HepG2 (cell line): ENCODE data around the gene IGHMBP2. TPM values are rescaled to one million over a fixed set of nuclear protein-coding genes. Genes with fewer than 3 reads are reported as not detected.

Source experiments
- ATAC-seq: fragments of 200-7000 bp; cut with Tn5 transposase; 3 replicates; pipeline ENCODE4 v1.9.1; 2020; ENCODE audit warnings: mild to moderate bottlenecking, moderate library complexity
- BruUV-seq: library from RNA; stranded (reverse); fragments of 400-500 nt; replicated peaks from 2 replicates; lab custom pipeline; 2021; lab: Mats Ljungman, UMichigan
- CTCF ChIA-PET: fragments of 300-600 bp; formaldehyde crosslinking; extraction: SDS; loops from one replicate; lab custom pipeline; 2021; ENCODE audit warnings: low total read pairs, inconsistent platforms, low intra/inter-chr PET ratio; lab: Yijun Ruan, JAX
- POLR2A ChIA-PET: fragments of 350-600 bp; sonication (Branson Sonifier 250); formaldehyde crosslinking; loops from one replicate; lab custom pipeline; 2020; ENCODE audit warnings: antibody characterized with exemption, inconsistent platforms; lab: Yijun Ruan, JAX
- DNase-seq: peaks from one replicate; pipeline ENCODE4 v3.0.0-alpha.2; 2015; ENCODE audit warnings: low spot score
- FAIRE-seq: peaks from 3 replicates; lab custom pipeline; 2011; peaks lifted over from hg19 to GRCh38; lab: Jason Lieb, UNC
- H2AFZ ChIP-seq: one replicate; pipeline ENCODE4 v1.6.1; 2011; ENCODE audit warnings: low read length, inconsistent platforms
- H3K27ac ChIP-seq: fragments of 300-600 bp; 3 replicates; pipeline ENCODE4 v1.8.0; 2011; ENCODE audit warnings: mixed run types, mild to moderate bottlenecking, mixed read lengths, low read length, inconsistent platforms; ENCODE audit not compliant: insufficient read depth; ENCODE audit errors: extremely low read length
- H3K27me3 ChIP-seq, 2 experiments: fragments of 200-600 bp in 1 of 2; 2 replicates in 1 of 2; 3 replicates in 1 of 2; pipeline versions ENCODE4 v1.6.0 to v1.8.0; 2011; ENCODE audit warnings: low read length in 2 of 2, mild to moderate bottlenecking in 2 of 2, moderate library complexity in 2 of 2, inconsistent platforms in 1 of 2; ENCODE audit not compliant: insufficient read depth in 2 of 2, control insufficient read depth in 1 of 2
- H3K36me3 ChIP-seq, 2 experiments: fragments of 200-600 bp in 1 of 2; replicated peaks in 1 of 2; 2 replicates in 1 of 2; 3 replicates in 1 of 2; pipeline versions ENCODE4 v1.5.1 to v1.8.0; 2011; ENCODE audit warnings: low read length in 2 of 2, inconsistent platforms in 1 of 2; ENCODE audit not compliant: insufficient read depth in 2 of 2, control insufficient read depth in 1 of 2
- H3K4me1 ChIP-seq: 2 replicates; pipeline ENCODE4 v1.5.1; 2012; ENCODE audit warnings: low read length, inconsistent platforms; ENCODE audit not compliant: insufficient read depth
- H3K4me2 ChIP-seq: 2 replicates; pipeline ENCODE4 v1.6.0; 2011; ENCODE audit warnings: low read depth, low read length, inconsistent platforms
- H3K4me3 ChIP-seq, 3 experiments: fragments of 200-600 bp in 1 of 3; sonication (generic), shearing (Covaris generic) in 1 of 3; replicated peaks in 1 of 3; 2 replicates each; pipeline ENCODE4 v1.5.1; 2011 to 2016; ENCODE audit warnings: low read length in 3 of 3, inconsistent platforms in 2 of 3, low read depth in 2 of 3, mild to moderate bottlenecking in 2 of 3, control low read depth in 1 of 3, mixed read lengths in 1 of 3; ENCODE audit not compliant: insufficient read depth in 1 of 3
- H3K79me2 ChIP-seq: one replicate; pipeline ENCODE4 v1.6.1; 2011; ENCODE audit warnings: low read length, inconsistent platforms; ENCODE audit not compliant: insufficient read depth
- H3K9ac ChIP-seq: 2 replicates; pipeline ENCODE4 v1.6.0; 2011; ENCODE audit warnings: mild to moderate bottlenecking, low read depth, low read length, inconsistent platforms; ENCODE audit not compliant: insufficient read depth
- H3K9me3 ChIP-seq: 2 replicates; pipeline ENCODE4 v1.5.1; 2012; ENCODE audit warnings: mild to moderate bottlenecking, low read length
- H4K20me1 ChIP-seq: 2 replicates; pipeline ENCODE4 v1.6.0; 2011; ENCODE audit warnings: inconsistent platforms, mild to moderate bottlenecking, low read length, moderate library complexity; ENCODE audit not compliant: insufficient read depth
- AKAP8 ChIP-seq: sonication (generic); formaldehyde crosslinking; IDR thresholded peaks from 2 replicates; pipeline ENCODE4 v1.5.1; 2020; ENCODE audit warnings: mild to moderate bottlenecking, missing genetic modification reagents
- LCORL ChIP-seq, 2 experiments: fragments of 450-650 bp in 1 of 2; sonication (generic) in 1 of 2; formaldehyde crosslinking in 1 of 2; IDR thresholded peaks; 2 replicates each; pipeline versions ENCODE4 v1.5.0 to v1.6.1; 2017 to 2020; ENCODE audit warnings: antibody characterized with exemption in 1 of 2, missing genetic modification reagents in 1 of 2
- NFIC ChIP-seq: IDR thresholded peaks from 2 replicates; pipeline ENCODE4 v1.6.1; 2012; ENCODE audit warnings: mild to moderate bottlenecking, low read length, inconsistent platforms
- PHF5A ChIP-seq: IDR thresholded peaks from one replicate; pipeline ENCODE4 v1.6.1; 2018; ENCODE audit warnings: low read depth, missing genetic modification reagents; ENCODE audit not compliant: unreplicated experiment
- PPARG ChIP-seq: conservative IDR thresholded peaks from 2 replicates; pipeline ENCODE4 v1.6.1; 2016; ENCODE audit warnings: missing biosample characterization, missing genetic modification reagents
- PTBP1 ChIP-seq: fragments of 200-400 bp; formaldehyde crosslinking; IDR thresholded peaks from 2 replicates; pipeline ENCODE4 v1.6.1; 2018; ENCODE audit warnings: low read length, low read depth; ENCODE audit not compliant: poor library complexity, severe bottlenecking
- REL ChIP-seq: sonication (generic); formaldehyde crosslinking; conservative IDR thresholded peaks from 2 replicates; pipeline ENCODE4 v1.8.0; 2022; ENCODE audit warnings: mild to moderate bottlenecking, missing genetic modification reagents, moderate library complexity
- SATB2 ChIP-seq: sonication (generic); formaldehyde crosslinking; IDR thresholded peaks from 2 replicates; pipeline ENCODE4 v1.5.0; 2020; ENCODE audit warnings: missing genetic modification reagents
- SMAD3 ChIP-seq: sonication (generic); formaldehyde crosslinking; IDR thresholded peaks from 2 replicates; pipeline ENCODE4 v1.4.0; 2020; ENCODE audit warnings: missing genetic modification reagents
- ZBTB3 ChIP-seq: sonication (generic); formaldehyde crosslinking; IDR thresholded peaks from 2 replicates; pipeline ENCODE4 v1.4.0; 2020; ENCODE audit warnings: low read depth, mild to moderate bottlenecking, moderate library complexity, missing genetic modification reagents, borderline replicate concordance
- ZBTB42 ChIP-seq: sonication (generic); formaldehyde crosslinking; IDR thresholded peaks from 2 replicates; pipeline ENCODE4 v1.5.0; 2020; ENCODE audit warnings: mild to moderate bottlenecking, missing genetic modification reagents
- ZBTB8A ChIP-seq: sonication (generic); formaldehyde crosslinking; IDR thresholded peaks from 2 replicates; pipeline ENCODE4 v1.4.0; 2020; ENCODE audit warnings: mild to moderate bottlenecking, low read depth, missing genetic modification reagents, borderline replicate concordance
- ZC3H4 ChIP-seq: sonication (generic); formaldehyde crosslinking; IDR thresholded peaks from 2 replicates; pipeline ENCODE4 v1.4.0; 2020; ENCODE audit warnings: missing genetic modification reagents, borderline replicate concordance
- ZNF484 ChIP-seq: sonication (generic); formaldehyde crosslinking; IDR thresholded peaks from 2 replicates; pipeline ENCODE4 v1.5.1; 2020; ENCODE audit warnings: mild to moderate bottlenecking, low read depth, missing genetic modification reagents, borderline replicate concordance
- WGBS: methylation state at CpG from one replicate; pipeline ENCODE4 v1.1.6; 2017; ENCODE audit warnings: low lambda C conversion rate; 5-methylcytosine and 5-hydroxymethylcytosine counted together
- in situ Hi-C: cut with HindIII; loops from 2 replicates; pipeline ENCODE4 v1.10.0; 2017; ENCODE audit warnings: low pct_unique_long_range_greater_than_20kb; ENCODE audit not compliant: extremely low pct_ligation_motif_present
- intact Hi-C: fragments of 100-400 bp; cut with micrococcal nuclease; formaldehyde crosslinking; loops from one replicate; pipeline ENCODE4 v1.10.0; 2022; ENCODE audit not compliant: unreplicated experiment
- polyA plus RNA-seq, 8 experiments: library from polyadenylated mRNA; depleted of rRNA in 3 of 8; stranded (reverse) in 7 of 8; unstranded in 1 of 8; fragments of >200 nt; fragmentation: Illumina TruSeq in 4 of 8; extraction: Trizol in 4 of 8; gene quantifications; 2 replicates each; pipeline versions ENCODE4 v1.2.1 to v1.2.3, GENCODE V29; 2011 to 2016; ENCODE audit warnings: low read depth in 4 of 8, missing spikeins in 1 of 8, mixed read lengths in 1 of 8; ENCODE audit not compliant: insufficient read depth in 1 of 8
- total RNA-seq, 5 experiments: library from RNA; depleted of rRNA; stranded (reverse); fragments of >200 nt; fragmentation: Illumina TruSeq; extraction: Trizol; gene quantifications; 2 replicates each; pipeline ENCODE4 v1.2.3, GENCODE V29; 2016; ENCODE audit warnings: low read depth in 1 of 5
- TF ChIP-seq, protein P1 (sequence below): sonication (generic); formaldehyde crosslinking; IDR thresholded peaks from 2 replicates; pipeline ENCODE4 v1.9.0; 2021; ENCODE audit warnings: missing genetic modification reagents, borderline replicate concordance
- TF ChIP-seq, protein P2 (sequence below): sonication (generic); formaldehyde crosslinking; IDR thresholded peaks from 2 replicates; pipeline ENCODE4 v1.4.0; 2020; ENCODE audit warnings: missing genetic modification reagents
- TF ChIP-seq, protein P3 (sequence below): sonication (generic); formaldehyde crosslinking; IDR thresholded peaks from 2 replicates; pipeline ENCODE4 v1.5.1; 2020; ENCODE audit warnings: mild to moderate bottlenecking, missing genetic modification reagents, borderline replicate concordance
- TF ChIP-seq, protein P4 (sequence below): sonication (generic); formaldehyde crosslinking; IDR thresholded peaks from 2 replicates; pipeline ENCODE4 v1.5.0; 2020; ENCODE audit warnings: missing genetic modification reagents, mild to moderate bottlenecking, borderline replicate concordance
- TF ChIP-seq, protein P5 (sequence below): sonication (generic); formaldehyde crosslinking; IDR thresholded peaks from 2 replicates; pipeline ENCODE4 v1.5.0; 2020; ENCODE audit warnings: mild to moderate bottlenecking, missing genetic modification reagents, moderate library complexity

Gene IGHMBP2
- total and polyA plus RNA-seq, 2 of the 13 experiments (the other 11 are each of a cell fraction or from before 2014, with no cell fraction given), result 8.9 to 9.9 TPM

DNA sequence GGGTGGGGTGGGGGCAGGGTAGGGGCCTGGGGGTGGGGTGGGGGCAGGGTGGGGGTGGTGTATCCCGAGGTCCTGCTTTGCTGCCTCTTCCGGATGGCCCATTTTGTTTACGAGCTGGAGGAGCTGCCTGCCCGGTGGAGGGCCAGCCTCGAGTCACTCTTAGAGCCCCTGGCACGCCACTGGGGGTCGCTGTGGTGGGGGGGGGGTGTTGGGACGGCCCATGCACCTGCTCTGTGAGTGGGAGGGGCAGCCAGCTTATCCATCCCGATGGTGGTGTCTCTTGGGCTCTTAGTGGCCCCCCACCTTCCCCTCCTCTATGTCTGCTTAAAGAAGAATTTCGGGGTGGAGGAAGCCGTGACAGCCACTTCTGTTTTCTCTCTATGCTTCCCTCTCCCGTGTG, 52.5 kb downstream of the IGHMBP2 start:
- H3K36me3 ChIP-seq, result no peaks in the 10 kb centered on the region
- H3K4me2 ChIP-seq, result no peak overlapping the region
- no peaks in the 10 kb centered on the region for H3K79me2 ChIP-seq
- DNase-seq (no peak), ATAC-seq (peak; percentile 70), FAIRE-seq (no peak)
- no peaks in the 10 kb centered on the region for H3K9me3 ChIP-seq
- H3K27me3 ChIP-seq, result peaks cover 2 to 13% of the 10 kb centered on the region in 2 experiments; a peak in 4 of 5 replicates
- ChIA-PET POLR2A (no interaction called here), CTCF (no interaction called here)
- no peaks in the 10 kb centered on the region for H4K20me1 ChIP-seq
- in situ Hi-C loops (no loop called here), intact Hi-C loops (no loop called here)
- no peak overlapping the region for H2AFZ ChIP-seq
- H3K9ac ChIP-seq, result no peak overlapping the region
- H3K4me1 ChIP-seq, result no peaks in the 10 kb centered on the region
- WGBS, result 7% methylated on average over 6 of the region's 12 CpGs
- no peak overlapping the region for H3K4me3 ChIP-seq
- H3K27ac ChIP-seq, result no peak overlapping the region
- BruUV-seq, result no TSS peak
- no peak for TF ChIP-seq LCORL (IDR thresholded peaks at IDR 0.05)
- no peak for TF ChIP-seq LCORL (CRISPR knock-in tag; IDR thresholded peaks at IDR 0.05)
- TF ChIP-seq, protein P1, sequence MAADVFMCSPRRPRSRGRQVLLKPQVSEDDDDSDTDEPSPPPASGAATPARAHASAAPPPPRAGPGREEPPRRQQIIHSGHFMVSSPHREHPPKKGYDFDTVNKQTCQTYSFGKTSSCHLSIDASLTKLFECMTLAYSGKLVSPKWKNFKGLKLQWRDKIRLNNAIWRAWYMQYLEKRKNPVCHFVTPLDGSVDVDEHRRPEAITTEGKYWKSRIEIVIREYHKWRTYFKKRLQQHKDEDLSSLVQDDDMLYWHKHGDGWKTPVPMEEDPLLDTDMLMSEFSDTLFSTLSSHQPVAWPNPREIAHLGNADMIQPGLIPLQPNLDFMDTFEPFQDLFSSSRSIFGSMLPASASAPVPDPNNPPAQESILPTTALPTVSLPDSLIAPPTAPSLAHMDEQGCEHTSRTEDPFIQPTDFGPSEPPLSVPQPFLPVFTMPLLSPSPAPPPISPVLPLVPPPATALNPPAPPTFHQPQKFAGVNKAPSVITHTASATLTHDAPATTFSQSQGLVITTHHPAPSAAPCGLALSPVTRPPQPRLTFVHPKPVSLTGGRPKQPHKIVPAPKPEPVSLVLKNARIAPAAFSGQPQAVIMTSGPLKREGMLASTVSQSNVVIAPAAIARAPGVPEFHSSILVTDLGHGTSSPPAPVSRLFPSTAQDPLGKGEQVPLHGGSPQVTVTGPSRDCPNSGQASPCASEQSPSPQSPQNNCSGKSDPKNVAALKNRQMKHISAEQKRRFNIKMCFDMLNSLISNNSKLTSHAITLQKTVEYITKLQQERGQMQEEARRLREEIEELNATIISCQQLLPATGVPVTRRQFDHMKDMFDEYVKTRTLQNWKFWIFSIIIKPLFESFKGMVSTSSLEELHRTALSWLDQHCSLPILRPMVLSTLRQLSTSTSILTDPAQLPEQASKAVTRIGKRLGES (CRISPR knock-in tag), result no peak
- TF ChIP-seq, protein P2, sequence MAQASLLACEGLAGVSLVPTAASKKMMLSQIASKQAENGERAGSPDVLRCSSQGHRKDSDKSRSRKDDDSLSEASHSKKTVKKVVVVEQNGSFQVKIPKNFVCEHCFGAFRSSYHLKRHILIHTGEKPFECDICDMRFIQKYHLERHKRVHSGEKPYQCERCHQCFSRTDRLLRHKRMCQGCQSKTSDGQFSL (CRISPR knock-in tag), result peak; percentile 100
- no peak for TF ChIP-seq AKAP8
- no peak for TF ChIP-seq ZNF484
- no peak for TF ChIP-seq PPARG (CRISPR knock-in tag)
- no peak for TF ChIP-seq ZBTB8A
- TF ChIP-seq ZBTB3 (CRISPR knock-in tag), result no peak
- TF ChIP-seq, protein P3, sequence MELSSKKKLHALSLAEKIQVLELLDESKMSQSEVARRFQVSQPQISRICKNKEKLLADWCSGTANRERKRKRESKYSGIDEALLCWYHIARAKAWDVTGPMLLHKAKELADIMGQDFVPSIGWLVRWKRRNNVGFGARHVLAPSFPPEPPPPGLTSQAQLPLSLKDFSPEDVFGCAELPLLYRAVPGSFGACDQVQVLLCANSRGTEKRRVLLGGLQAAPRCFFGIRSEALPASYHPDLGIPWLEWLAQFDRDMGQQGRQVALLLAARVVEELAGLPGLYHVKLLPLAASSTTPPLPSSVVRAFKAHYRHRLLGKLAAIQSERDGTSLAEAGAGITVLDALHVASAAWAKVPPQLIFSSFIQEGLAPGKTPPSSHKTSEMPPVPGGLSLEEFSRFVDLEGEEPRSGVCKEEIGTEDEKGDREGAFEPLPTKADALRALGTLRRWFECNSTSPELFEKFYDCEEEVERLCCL (CRISPR knock-in tag), result no peak
- no peak for TF ChIP-seq ZBTB42 (CRISPR knock-in tag)
- no peak for TF ChIP-seq ZC3H4 (CRISPR knock-in tag)
- no peak for TF ChIP-seq PHF5A (CRISPR knock-in tag)
- TF ChIP-seq REL (CRISPR knock-in tag), result no peak
- no peak for TF ChIP-seq PTBP1
- TF ChIP-seq SMAD3, result no peak
- TF ChIP-seq, protein P4, sequence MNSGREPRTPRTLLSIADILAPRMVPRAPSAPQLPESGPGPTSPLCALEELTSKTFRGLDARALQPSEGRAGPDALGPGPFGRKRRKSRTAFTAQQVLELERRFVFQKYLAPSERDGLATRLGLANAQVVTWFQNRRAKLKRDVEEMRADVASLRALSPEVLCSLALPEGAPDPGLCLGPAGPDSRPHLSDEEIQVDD (CRISPR knock-in tag), result no peak
- TF ChIP-seq, protein P5, sequence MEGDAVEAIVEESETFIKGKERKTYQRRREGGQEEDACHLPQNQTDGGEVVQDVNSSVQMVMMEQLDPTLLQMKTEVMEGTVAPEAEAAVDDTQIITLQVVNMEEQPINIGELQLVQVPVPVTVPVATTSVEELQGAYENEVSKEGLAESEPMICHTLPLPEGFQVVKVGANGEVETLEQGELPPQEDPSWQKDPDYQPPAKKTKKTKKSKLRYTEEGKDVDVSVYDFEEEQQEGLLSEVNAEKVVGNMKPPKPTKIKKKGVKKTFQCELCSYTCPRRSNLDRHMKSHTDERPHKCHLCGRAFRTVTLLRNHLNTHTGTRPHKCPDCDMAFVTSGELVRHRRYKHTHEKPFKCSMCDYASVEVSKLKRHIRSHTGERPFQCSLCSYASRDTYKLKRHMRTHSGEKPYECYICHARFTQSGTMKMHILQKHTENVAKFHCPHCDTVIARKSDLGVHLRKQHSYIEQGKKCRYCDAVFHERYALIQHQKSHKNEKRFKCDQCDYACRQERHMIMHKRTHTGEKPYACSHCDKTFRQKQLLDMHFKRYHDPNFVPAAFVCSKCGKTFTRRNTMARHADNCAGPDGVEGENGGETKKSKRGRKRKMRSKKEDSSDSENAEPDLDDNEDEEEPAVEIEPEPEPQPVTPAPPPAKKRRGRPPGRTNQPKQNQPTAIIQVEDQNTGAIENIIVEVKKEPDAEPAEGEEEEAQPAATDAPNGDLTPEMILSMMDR (CRISPR knock-in tag), result peak; percentile 65
- no peak for TF ChIP-seq NFIC
- no peak for TF ChIP-seq SATB2 (CRISPR knock-in tag)
